PC-3 (cell line): ENCODE data around the gene KBTBD3. TPM values are rescaled to one million over a fixed set of nuclear protein-coding genes. Genes with fewer than 3 reads are reported as not detected.

ENCODE experiments used
- ATAC-seq: fragments of 200-7000 bp; cut with Tn5 transposase; 2 replicates; pipeline ENCODE4 v1.9.1; 2020; ENCODE audit warnings: mild to moderate bottlenecking, moderate library complexity
- BruUV-seq: library from RNA; stranded (reverse); fragments of 400-500 nt; replicated peaks from 2 replicates; lab custom pipeline; 2021; lab: Mats Ljungman, UMichigan
- CTCF ChIA-PET: fragments of 300-600 bp; sonication (Branson Sonifier 250); formaldehyde crosslinking; loops from one replicate; lab custom pipeline; 2022; ENCODE audit warnings: antibody characterized with exemption; lab: Charles Lee
- POLR2A ChIA-PET: fragments of 300-600 bp; sonication (Branson Sonifier 250); formaldehyde crosslinking; loops from one replicate; lab custom pipeline; 2022; ENCODE audit warnings: antibody characterized with exemption; ENCODE audit not compliant: unreplicated experiment; lab: Charles Lee
- DNase-seq: peaks from one replicate; pipeline ENCODE4 v3.0.0-alpha.2; 2015
- H2AFZ ChIP-seq: fragments of 300-600 bp; sonication (generic); 2 replicates; pipeline ENCODE4 v1.6.0; 2016; ENCODE audit warnings: antibody characterized with exemption, low read length
- H3F3A ChIP-seq: fragments of 300-600 bp; sonication (generic); one replicate; pipeline ENCODE4 v1.6.0; 2017; ENCODE audit warnings: antibody characterized with exemption, low read length, control low read depth, mild to moderate bottlenecking; ENCODE audit not compliant: unreplicated experiment
- H3K27ac ChIP-seq: fragments of 300-600 bp; sonication (generic); 2 replicates; pipeline ENCODE4 v1.5.1; 2016; ENCODE audit warnings: mild to moderate bottlenecking, low read length
- H3K27me3 ChIP-seq: fragments of 300-600 bp; sonication (generic); 2 replicates; pipeline ENCODE4 v1.6.1; 2016; ENCODE audit warnings: low read length, mixed read lengths
- H3K36me3 ChIP-seq: fragments of 300-600 bp; sonication (generic); 2 replicates; pipeline ENCODE4 v1.6.1; 2016; ENCODE audit warnings: low read depth, mixed run types, low read length, mixed read lengths
- H3K4me1 ChIP-seq: fragments of 300-600 bp; sonication (generic); 2 replicates; pipeline ENCODE4 v1.5.1; 2016; ENCODE audit warnings: low read length; ENCODE audit not compliant: insufficient read depth
- H3K4me2 ChIP-seq: fragments of 300-600 bp; sonication (generic); 2 replicates; pipeline ENCODE4 v1.6.0; 2016; ENCODE audit warnings: low read length
- H3K4me3 ChIP-seq: fragments of 300-600 bp; sonication (generic); 2 replicates; pipeline ENCODE4 v1.5.1; 2016; ENCODE audit warnings: mild to moderate bottlenecking, low read length, mixed read lengths
- H3K79me2 ChIP-seq: fragments of 300-600 bp; sonication (generic); 2 replicates; pipeline ENCODE4 v1.6.1; 2017; ENCODE audit warnings: low read length, mixed read lengths
- H3K9ac ChIP-seq: fragments of 300-600 bp; sonication (generic); 2 replicates; pipeline ENCODE4 v1.6.0; 2016; ENCODE audit warnings: mild to moderate bottlenecking, low read length
- H3K9me2 ChIP-seq: fragments of 300-600 bp; sonication (generic); replicated peaks from 2 replicates; pipeline ENCODE4 v1.6.1; 2016; ENCODE audit warnings: mixed run types, low read length, mixed read lengths
- H3K9me3 ChIP-seq: fragments of 300-600 bp; sonication (generic); 2 replicates; pipeline ENCODE4 v1.6.1; 2016; ENCODE audit warnings: low read length, mixed read lengths
- H4K20me1 ChIP-seq: fragments of 300-600 bp; sonication (generic); 2 replicates; pipeline ENCODE4 v1.6.1; 2016; ENCODE audit warnings: low read length, mixed read lengths
- CTCF ChIP-seq: fragments of 300-600 bp; sonication (generic); conservative IDR thresholded peaks from 2 replicates; pipeline ENCODE4 v1.5.1; 2017; ENCODE audit warnings: antibody characterized with exemption, low read depth, mild to moderate bottlenecking, low read length
- EZH2 ChIP-seq: fragments of 300-600 bp; sonication (generic); IDR thresholded peaks from one replicate; pipeline ENCODE4 v1.6.1; 2017; ENCODE audit warnings: antibody characterized with exemption, mild to moderate bottlenecking, low read length; ENCODE audit not compliant: unreplicated experiment
- EZH2phosphoT487 ChIP-seq: fragments of 300-600 bp; sonication (generic); IDR thresholded peaks from 2 replicates; pipeline ENCODE4 v1.6.1; 2018; ENCODE audit warnings: mild to moderate bottlenecking, antibody characterized with exemption, low read length, borderline replicate concordance
- intact Hi-C: fragments of 100-400 bp; cut with micrococcal nuclease; formaldehyde crosslinking; loops from 2 replicates; pipeline ENCODE4 v1.9.0; 2023
- total RNA-seq: library from RNA; depleted of rRNA; stranded (reverse); fragments of >200 nt; gene quantifications from 2 replicates; pipeline ENCODE4 v1.2.3, GENCODE V29; 2014

The KBTBD3 gene
- total RNA-seq, 1 experiment from 2014 or later, result 2.0 TPM

DNA sequence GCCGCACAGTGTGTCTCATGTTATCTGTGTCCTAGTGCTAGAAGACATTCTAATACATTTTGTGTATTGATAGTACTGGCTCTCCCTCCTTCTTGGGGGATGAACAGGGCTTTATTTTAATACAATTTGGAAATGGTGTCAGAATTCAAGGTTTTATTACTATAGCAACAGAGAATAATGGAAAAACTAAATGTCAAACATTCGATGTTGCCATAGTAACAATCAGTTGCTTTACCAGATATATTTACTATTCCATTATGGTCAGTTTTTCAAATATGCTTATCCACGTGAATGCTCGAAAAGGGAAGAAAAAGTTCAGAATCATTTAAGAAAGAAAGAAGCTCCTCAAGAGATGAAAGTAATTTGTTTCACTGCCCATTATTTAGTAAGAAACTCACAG is 46.5 kb downstream of the KBTBD3 start:
- H2AFZ ChIP-seq, result no peak overlapping the region
- POLR2A ChIA-PET, result no interaction called here

GRCh38 chr11:106022795-106023275 is 54.3 kb downstream of the KBTBD3 start:
- peak overlapping the region; percentile 72 for H3K4me2 ChIP-seq
- H3K9me3 ChIP-seq, result no peaks in the 10 kb centered on the region
- no peak overlapping the region for H3K9ac ChIP-seq
- peaks cover 28% of the 10 kb centered on the region for H3K4me1 ChIP-seq
- peak overlapping the region; percentile 89 for H2AFZ ChIP-seq
- DNase-seq (no peak), ATAC-seq (no peak)
- no peaks in the 10 kb centered on the region for H4K20me1 ChIP-seq
- intact Hi-C loops, result loop anchor here (1.0 to 5.0 kb wide), 3 partner anchors 54 to 101 kb away; partner anchors contain the start of genes AASDHPPT and KBTBD3
- peaks cover 41% of the 10 kb centered on the region for H3K79me2 ChIP-seq
- no peaks in the 10 kb centered on the region for H3F3A ChIP-seq
- H3K27me3 ChIP-seq, result no peaks in the 10 kb centered on the region
- CTCF ChIA-PET, result no interaction called here
- 0 out of 2 replicates have a peak, but pooled peaks cover 3% of the 10 kb centered on the region for H3K36me3 ChIP-seq
- H3K4me3 ChIP-seq, result peak overlapping the region; percentile 61
- TSS peak; percentile 91 for BruUV-seq
- no peak overlapping the region for H3K27ac ChIP-seq
- H3K9me2 ChIP-seq, result no peaks in the 10 kb centered on the region
- no peak for TF ChIP-seq CTCF
- TF ChIP-seq EZH2phosphoT487, result no peak
- TF ChIP-seq EZH2, result no peak
- POLR2A ChIA-PET, result interaction anchor here (0.6 kb wide), 1 partner anchor 22 kb away, joined by 3 read pairs; no protein-coding TSS in a partner anchor

More for the DNA sequence above, 46.5 kb downstream of the KBTBD3 start:
- no peaks in the 10 kb centered on the region for H3K9me2 ChIP-seq
- H3K4me1 ChIP-seq, result peaks cover 16% of the 10 kb centered on the region
- H4K20me1 ChIP-seq, result no peaks in the 10 kb centered on the region
- intact Hi-C loops, result no loop called here
- DNase-seq (no peak), ATAC-seq (no peak)
- no TSS peak for BruUV-seq
- no peaks in the 10 kb centered on the region for H3K27me3 ChIP-seq
- CTCF ChIA-PET, result no interaction called here
- H3K4me2 ChIP-seq, result no peak overlapping the region
- no peak overlapping the region for H3K9ac ChIP-seq
- TF ChIP-seq EZH2phosphoT487 (no peak), CTCF (no peak), EZH2 (no peak)
- H3K9me3 ChIP-seq, result no peaks in the 10 kb centered on the region
- H3K4me3 ChIP-seq, result no peak overlapping the region
- no peaks in the 10 kb centered on the region for H3K36me3 ChIP-seq
- H3K27ac ChIP-seq, result no peak overlapping the region; the same call in 1 of the 2 replicates
- H3K79me2 ChIP-seq, result no peaks in the 10 kb centered on the region
- H3F3A ChIP-seq, result no peaks in the 10 kb centered on the region
